Measurements from ENCODE around the gene ADCK2.
A peak's percentile ranks its signal among the peaks of the same experiment; 100 is the strongest.
"Not testable (repeated sequence)": the region's sequence is repeated elsewhere in the genome, so short reads cannot be mapped to it uniquely, and the experiment has no call there.

ADCK2 gene

DNA sequence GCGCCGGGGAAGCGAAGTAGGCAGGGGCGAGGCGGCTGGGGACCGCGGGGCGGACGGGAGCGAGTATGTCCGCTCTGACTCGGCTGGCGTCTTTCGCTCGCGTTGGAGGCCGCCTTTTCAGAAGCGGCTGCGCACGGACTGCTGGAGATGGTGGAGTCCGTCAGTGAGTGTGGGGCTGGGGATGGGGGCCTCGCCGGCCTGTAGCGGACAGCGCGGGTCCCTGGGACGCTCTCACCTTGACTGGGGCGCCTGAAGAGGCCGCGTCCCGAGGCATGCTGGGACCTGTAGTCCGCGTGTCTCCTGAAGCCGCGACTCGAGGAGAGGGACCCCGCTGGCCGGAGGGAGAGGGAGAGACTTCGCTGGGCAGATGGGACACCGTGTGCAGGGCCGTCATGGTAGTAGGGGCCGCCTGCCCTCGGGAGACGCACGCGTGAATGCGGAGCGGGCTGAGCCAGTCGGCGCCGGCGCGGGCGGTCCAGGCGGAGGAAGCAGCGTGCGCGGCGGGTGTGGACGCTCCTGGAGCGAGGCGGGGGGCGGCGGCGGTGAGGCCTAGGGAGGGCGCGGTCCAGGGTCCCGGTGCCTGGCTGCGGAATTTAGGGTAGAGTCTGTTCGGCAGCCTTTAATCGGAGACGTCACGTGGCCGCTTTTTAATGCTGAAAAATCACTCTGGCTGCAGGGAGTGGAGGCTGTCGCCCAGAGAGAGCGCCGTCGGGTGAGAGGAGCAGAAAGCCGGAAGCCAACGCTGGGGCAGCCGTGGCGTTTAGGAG lies 24.1 kb downstream of the ADCK2 start, which contains the start of gene NDUFB2:
NDUFB2 (plus strand) TSS at position 29 of the 767 bp plus-strand sequence; CDS start at position 66, 37 bp downstream.
- DNase-seq = peak; percentile 56 to 79

DNA sequence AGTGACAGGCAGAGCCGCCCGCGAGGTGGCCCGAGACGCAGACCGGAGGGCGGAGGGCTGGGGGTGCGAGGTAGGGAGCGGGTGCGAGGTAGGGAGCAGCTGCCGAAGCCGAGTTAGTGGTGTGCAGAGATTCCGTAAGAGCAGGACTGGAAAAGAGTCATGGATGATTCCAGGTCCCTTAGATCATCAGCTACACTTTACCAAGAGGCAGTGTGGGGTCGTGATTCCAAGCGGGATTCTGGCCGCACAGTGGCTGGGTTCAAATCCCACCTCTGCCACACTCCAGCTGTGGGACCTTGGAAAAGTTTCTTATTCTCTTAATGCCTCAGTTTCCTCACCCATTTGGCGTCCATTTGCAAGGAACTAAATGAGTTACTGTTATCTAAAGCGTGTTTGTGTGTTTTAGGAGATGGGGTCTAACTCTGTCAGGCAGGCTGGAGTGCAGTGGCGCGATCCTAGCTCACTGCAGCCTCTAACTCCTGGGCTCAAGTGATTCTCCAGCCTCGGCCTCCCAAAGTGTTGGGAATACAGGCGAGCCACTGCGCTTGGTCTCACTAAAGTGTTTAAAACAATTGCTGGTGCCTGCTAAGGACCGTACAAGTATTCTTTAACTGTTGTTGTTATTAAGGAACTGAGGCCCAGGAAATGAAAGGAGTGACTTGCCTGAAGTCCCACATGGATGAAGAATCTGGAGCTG lies 24.9 kb downstream of the ADCK2 start:
- no peak for DNase-seq

DNA sequence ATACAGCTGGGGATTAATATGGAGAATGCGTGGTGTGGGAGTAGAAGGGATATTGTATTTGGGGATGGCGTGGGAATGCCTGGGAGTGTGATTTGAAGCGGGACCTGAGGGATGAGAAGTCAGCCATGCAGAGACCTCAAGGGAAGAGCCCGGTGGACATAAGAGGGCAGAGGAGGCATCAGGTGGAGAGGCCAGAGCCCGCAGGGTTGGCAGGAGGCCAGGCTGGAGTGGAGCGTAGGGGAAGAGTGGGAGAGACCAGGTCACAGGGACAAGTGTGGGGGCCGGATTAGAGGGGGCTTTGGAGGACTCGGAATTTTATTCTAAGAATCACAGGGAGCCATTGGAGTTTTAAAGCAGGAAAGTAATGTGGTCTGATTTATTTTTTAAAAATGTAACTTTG lies 25.7 kb downstream of the ADCK2 start:
- no peak for DNase-seq

DNA sequence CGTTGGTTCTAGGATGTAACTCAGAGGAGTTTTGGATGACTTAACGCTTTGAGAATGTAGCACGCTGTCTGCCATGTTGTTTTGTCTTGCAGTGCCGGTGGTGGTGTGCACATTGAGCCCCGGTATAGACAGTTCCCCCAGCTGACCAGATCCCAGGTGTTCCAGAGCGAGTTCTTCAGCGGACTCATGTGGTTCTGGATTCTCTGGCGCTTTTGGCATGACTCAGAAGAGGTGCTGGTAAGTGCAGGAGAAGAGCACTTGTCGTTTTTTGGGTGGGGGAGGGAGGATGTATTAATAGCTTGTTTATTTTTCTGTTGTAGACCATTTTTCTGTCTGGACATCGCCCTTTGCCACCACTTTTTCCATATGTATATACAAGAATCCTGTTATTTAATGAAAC lies 30.0 kb downstream of the ADCK2 start:
- no peak for DNase-seq

DNA sequence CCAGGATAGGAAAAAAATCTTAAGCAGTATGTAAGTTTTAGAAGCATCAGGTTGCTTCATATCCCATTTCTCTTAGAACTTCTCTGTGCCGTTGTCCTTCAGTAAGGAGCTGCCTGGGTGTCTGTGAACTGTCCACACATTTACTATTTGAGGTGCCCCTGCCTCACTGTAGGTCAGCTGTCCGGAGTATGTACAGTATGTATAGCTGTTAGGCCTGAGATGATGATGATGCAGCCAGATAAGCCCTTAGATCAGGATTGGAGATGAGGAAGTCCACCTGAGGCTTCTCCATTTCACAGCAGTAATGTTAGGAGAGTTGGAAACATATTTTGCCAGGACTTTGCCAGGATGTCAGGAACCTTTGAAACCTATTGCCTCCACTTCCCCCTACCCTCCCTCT lies 31.5 kb downstream of the ADCK2 start:
- no peak for DNase-seq

DNA sequence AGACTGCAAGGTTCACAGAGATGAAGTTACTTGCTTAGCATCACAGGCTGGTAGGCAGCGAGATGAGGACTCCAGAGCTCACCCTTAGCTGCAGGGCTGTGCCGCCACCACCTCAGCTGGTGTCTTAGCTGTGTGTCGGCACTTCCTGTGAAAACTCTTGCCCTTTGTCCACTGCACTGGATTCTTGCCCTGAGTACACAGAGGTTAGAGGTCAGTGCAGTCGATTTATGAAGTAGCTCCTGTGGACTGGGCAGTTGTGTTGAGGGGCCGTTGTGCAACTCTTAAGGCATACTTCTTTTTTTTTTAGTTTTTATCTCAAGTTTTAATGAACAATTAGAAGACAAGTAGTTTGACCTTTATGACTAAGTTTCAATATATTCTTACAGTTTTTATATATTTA lies 34.4 kb downstream of the ADCK2 start:
- no peak for DNase-seq

DNA sequence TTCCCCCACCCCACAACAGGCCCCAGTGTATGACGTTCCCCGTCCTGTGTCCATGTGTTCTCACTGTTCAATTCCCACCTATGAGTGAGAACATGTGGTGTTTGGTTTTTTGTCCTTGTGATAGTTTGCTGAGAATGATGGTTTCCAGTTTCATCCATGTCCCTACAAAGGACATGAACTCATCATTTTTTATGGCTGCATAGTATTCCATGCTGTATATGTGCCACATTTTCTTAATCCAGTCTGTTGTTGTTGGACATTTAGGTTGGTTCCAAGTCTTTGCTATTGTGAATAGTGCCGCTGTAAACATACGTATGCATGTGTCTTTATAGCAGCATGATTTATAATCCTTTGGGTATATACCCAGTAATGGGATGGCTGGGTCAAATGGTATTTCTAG lies 36.0 kb downstream of the ADCK2 start:
- DNase-seq = not testable (repeated sequence)

DNA sequence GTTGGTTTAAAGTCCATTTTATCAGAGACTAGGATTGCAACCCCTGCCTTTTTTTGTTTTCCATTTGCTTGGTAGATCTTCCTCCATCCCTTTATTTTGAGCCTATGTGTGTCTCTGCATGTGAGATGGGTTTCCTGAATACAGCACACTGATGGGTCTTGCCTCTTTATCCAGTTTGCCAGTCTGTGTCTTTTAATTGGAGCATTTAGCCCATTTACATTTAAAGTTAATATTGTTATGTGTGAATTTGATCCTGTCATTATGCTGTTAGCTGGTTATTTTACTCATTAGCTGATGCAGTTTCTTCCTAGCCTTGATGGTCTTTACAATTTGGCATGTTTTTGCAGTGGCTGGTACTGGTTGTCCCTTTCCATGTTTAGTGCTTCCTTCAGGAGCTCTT lies 39.6 kb downstream of the ADCK2 start:
- DNase-seq = not testable (repeated sequence)

DNA sequence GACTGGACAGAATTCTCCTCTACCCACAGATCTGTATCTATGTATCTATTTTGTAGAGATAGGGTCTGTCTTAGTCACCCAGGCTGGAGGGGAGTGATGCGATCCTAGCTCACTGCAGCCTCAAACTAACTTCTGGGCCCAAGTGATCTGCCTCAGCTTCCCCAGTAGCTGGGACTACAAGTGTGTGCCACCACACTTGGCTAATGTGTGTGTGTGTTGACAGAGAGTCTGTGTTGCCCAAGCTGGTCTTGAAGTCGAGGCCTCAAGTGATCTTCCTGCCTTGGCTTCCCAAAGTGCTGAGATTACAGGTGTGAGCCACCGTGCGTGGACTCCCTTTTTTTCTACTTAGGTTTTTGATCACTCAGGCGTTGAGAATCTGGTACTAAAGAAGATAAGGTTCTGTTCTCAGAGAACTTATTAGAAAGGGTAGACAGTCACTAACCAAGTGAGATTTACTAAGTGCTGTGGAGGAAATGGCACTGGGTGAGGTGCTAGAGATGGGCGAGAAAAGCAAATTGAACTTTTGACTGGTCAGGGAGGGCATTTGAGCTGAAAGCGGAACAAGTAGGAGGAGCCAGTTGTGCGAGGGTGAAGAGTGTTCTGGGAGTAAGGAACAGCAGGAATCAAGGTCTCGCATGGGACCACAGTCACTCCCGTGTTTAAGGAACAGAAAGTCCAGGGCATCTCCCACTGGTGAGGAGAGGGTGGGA lies 41.7 kb downstream of the ADCK2 start:
- no peak for DNase-seq

DNA sequence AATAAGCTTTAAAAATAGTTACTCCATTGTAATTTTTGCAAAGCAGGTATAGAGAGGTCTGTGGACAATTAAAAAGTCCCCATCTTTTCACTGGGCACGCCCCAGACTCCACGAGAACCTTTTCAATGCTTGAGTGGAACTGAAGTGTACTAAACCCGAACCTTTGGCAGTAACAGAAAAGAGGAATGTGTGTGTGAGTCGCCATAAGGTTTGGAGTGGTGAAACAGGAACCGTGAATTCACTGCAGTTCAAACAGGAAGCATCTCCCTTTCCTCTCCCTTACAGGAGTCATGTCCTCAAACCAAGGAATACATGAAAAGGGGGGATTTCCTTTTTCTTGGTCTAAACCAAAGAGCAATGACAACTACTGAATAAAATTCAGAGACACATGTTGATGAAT lies 47.0 kb downstream of the ADCK2 start:
- no peak for DNase-seq

DNA sequence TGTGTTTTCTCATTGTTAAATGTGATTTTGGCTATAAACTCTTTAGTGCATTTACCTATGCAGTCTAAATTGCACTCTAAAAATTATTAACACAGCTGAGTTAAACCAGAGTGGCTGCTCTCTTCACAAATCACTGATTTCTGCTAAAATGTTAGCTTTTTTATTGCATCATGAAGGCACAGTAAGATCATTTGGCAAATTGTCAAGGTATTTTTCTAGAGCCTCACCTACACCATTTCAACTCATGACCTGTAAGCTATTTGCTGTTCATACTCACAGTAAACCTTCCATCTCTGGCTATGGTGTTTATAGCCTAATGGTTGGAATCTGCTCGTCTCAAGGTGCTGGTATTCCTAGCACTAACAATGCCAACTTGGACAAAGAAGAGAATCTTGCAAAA lies 49.5 kb downstream of the ADCK2 start:
- no peak for DNase-seq

DNA sequence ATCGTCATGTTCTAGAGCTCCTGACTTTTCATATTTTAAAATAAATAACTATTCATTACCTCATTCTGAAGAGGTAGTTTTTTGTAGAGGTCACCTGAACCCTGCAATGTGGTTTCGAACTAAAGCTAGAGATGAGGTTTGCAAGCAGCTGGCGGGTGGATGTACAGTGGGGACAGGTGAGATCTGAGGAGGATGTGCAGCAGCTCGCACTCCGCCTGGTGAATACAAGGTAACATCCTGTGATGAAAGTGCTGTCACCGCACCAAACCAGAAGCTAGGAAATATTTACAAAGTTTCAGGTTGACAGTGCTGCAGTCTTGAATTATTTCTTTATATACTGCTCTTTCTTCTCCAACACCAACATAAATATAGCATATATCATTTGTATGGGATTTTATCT lies 50.3 kb downstream of the ADCK2 start:
- DNase-seq = no peak

DNA sequence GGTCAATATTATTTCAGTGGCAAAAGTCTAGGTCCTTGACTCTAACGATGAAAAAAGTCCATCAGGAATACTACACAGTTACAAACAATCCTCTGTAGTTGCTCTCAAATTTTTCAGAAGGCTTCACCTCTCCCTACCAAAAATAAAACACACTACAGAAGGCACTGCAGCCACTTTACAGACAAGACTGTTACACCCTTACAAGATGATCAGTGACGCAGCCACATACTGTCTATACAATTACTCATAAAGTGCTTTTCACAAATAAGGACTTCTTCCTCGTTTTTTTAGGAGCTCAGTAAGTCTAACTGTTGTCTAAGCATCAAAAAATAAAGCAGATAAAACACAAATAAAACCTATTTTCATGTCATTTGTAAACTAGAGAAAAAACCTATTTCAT lies 50.8 kb downstream of the ADCK2 start:
- no peak for DNase-seq

DNA sequence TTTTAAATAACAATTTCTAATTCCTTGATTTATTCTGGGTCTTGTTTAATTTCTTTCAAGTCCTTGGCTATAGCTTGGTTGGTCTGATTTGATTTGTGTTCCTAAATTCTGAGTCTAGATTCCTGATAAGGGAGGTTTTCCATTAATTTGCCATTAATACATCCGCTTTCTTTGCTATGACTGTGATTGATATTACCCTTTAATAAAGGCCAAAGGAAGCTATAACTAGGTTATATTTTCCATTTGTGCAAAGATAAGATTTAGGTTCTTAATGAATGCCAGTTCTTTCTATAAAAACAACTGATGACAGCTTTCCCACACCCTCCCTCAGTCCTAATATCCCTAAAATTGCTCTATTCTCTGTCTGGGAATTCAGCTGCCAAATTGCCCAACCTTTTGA lies 52.0 kb downstream of the ADCK2 start:
- DNase-seq = no peak

DNA sequence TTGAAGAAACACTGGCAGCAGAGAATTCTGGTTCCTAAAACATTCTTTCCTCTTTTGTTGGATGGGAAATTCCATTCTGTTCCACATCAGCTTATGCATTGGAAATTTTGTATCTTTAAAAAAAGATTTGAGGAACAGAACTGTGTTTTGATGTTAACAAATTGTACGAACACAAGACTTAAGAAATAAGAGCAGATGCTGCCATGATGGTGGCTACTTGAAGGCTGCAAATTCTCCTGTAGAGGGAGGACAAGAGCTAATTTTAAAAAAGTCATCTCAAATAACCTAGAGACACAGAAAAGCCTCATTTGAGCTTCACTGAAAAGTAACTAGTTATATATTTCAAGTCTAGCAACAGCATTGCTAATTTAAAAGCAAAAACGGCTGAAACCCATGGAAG lies 53.5 kb downstream of the ADCK2 start:
- peak in 1 of 2 experiments; percentile 22 for DNase-seq

DNA sequence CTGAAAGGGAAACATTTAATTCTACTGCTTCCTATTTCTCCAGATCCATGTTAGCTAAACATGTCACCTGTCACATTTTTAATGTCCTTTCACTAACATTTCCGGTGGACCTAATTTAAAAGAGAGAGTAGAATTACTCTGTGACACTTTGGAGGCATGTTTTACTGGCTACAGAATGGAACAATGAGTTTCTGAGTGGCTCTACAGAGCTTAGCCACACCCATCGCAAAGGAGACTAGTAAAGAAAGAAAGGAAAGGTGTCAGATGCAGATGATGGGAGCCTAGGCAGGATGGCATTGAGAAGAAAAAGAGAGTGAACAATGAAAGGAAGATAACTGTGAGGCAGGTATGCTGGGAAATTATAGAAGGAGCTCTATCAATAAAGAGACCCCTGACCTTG lies 59.7 kb downstream of the ADCK2 start:
- DNase-seq = no peak

DNA sequence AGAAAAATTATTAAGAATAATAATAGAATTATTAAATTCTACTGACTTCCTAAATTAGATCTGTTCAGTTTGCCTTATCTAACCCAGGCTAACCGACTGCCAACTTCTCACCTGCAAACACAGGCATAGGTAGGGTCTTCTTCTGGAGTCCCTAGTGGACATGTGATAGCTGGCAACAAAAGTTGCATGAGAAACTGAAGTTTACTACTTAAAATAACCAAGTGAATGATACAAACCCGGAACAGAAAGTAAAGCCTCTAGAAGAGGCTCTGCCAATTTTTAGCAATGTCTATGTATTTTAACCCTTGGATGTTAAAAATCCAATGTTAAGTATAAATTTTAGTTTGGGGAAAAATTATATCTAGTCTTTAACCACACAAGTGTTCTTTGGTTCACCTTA lies 61.4 kb downstream of the ADCK2 start:
- DNase-seq = no peak

DNA sequence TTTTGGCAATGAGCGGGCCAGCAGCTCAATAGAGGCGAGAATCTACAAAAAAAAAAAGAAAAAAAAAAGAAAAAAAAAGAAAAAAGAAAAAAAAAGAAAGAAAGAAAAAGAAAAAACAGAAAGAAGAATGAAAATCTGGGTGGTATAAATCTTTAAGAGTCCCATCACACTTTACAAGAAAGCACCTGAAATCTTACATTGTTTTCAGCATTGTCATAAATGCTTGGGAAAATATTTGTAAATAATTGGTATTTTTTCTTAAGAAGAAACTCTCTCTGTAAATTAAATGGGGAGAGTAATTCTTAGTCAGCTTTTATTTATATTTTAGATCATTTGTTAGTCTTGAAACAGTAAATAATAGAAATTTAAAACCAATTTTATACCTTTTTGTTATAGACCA lies 62.0 kb downstream of the ADCK2 start:
- DNase-seq = no peak

DNA sequence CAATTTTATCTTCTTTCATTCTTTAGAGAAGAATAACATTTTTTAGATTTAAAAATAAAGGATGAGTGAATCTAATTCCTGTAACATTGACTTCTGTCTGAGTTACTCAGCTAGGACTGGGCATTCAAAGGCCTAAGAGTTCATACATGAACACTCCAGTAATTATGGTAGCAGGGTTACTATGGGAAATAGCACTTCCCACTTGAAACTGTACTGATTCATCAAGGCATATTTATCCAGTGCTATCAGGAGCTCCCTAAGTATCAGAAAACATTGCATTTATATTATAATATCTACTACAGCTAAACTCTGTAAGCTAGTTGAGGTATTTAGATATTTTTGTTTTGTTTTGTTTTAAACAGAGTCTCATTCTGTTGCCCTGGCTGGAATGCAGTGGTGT lies 65.5 kb downstream of the ADCK2 start:
- DNase-seq = no peak

DNA sequence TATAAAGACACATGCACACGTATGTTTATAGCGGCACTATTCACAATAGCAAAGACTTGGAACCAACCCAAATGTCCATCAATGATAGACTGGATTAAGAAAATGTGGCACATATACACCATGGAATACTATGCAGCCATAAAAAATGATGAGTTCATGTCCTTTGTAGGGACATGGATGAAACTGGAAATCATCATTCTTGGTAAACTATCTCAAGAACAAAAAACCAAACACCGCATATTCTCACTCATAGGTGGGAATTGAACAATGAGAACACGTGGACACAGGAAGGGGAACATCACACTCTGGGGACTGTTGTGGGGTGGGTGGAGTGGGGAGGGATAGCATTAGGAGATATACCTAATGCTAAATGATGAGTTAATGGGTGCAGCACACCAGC lies 70.5 kb downstream of the ADCK2 start:
- not testable (repeated sequence) for DNase-seq

DNA sequence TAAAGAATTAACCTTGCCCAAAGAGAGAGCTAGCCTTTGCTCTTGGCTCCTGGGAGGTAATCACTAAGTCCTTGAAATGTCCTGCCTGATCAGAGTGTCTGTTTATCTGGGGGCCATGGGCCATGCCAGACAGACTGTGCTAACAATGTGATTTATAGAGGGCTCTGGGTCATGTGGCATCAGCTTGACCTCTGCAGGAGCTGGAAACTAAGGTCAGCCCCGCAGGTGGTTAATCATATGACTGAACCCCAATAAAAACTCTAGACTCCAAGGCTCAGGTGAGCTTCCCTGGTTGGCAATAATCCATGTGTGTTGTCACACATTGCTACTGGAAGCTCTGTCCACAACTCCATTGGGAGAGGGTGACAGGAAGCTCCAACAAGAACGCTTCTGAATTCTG lies 71.3 kb downstream of the ADCK2 start:
- no peak for DNase-seq

Measured in SW 1271 (cell line).